Measurements from ENCODE around the gene SYNPR.
"Not testable (repeated sequence)": the region's sequence is repeated elsewhere in the genome, so short reads cannot be mapped to it uniquely, and the experiment has no call there.

Gene SYNPR

GRCh38 chr3:63631670-63632069, 353.6 kb downstream of the SYNPR start:
- DNase-seq (ENCODE audit: low spot score) = no peak

GRCh38 chr3:63635186-63635585, 357.1 kb downstream of the SYNPR start:
- DNase-seq (ENCODE audit: low spot score) = no peak

GRCh38 chr3:63639806-63640205, 361.7 kb downstream of the SYNPR start:
- no peak for DNase-seq (ENCODE audit: low spot score)

- no peak for DNase-seq (ENCODE audit: low spot score)
Measured at GRCh38 chr3:63642488-63642887, 364.4 kb downstream of the SYNPR start.

- DNase-seq (ENCODE audit: low spot score) = no peak
Measured at GRCh38 chr3:63644212-63644797, 366.2 kb downstream of the SYNPR start.

GRCh38 chr3:63644928-63645781, 367.0 kb downstream of the SYNPR start:
- not testable (repeated sequence) for DNase-seq (ENCODE audit: low spot score)

- no peak for DNase-seq (ENCODE audit: low spot score)
Measured at GRCh38 chr3:63652066-63652725, 374.1 kb downstream of the SYNPR start, which contains the start of gene SNTN. SNTN (plus strand) TSS chr3:63652675; CDS start chr3:63652688, 13 bp downstream.

- DNase-seq (ENCODE audit: low spot score) = no peak
Measured at GRCh38 chr3:63654211-63654610, 376.1 kb downstream of the SYNPR start.

GRCh38 chr3:63654931-63655330, 376.8 kb downstream of the SYNPR start:
- DNase-seq (ENCODE audit: low spot score) = no peak

- DNase-seq (ENCODE audit: low spot score) = no peak
Measured at GRCh38 chr3:63655519-63655918, 377.4 kb downstream of the SYNPR start.

- no peak for DNase-seq (ENCODE audit: low spot score)
Measured at GRCh38 chr3:63656786-63657185, 378.7 kb downstream of the SYNPR start.

GRCh38 chr3:63661242-63661641, 383.1 kb downstream of the SYNPR start:
- DNase-seq (ENCODE audit: low spot score) = no peak

- no peak for DNase-seq (ENCODE audit: low spot score)
Measured at GRCh38 chr3:63662011-63662410, 383.9 kb downstream of the SYNPR start.

GRCh38 chr3:63662500-63662899, 384.4 kb downstream of the SYNPR start:
- no peak for DNase-seq (ENCODE audit: low spot score)

All from globus pallidus (tissue), 1 donor.